SJCRH30 (cell line): ENCODE measurements around the gene CD2AP. TPM values are rescaled to one million over a fixed set of nuclear protein-coding genes. Genes with fewer than 3 reads are reported as not detected.

ENCODE experiments used
- total RNA-seq: library from RNA; depleted of rRNA; stranded (reverse); fragments of >200 nt; shearing (Covaris generic); gene quantifications from 2 replicates; pipeline ENCODE4 v1.2.3, GENCODE V29; 2014; rRNA removed

The CD2AP gene
- total RNA-seq, 1 experiment from 2014 or later = 11.6 TPM

Other genes starting within 250 kb of the CD2AP start
- gene TNFRSF21, start 167.9 kb upstream of the CD2AP start, total RNA-seq = 23.0 and 25.1 TPM in 2 replicates
- not detected in 2 replicates for gene ADGRF4, start 220.8 kb downstream of the CD2AP start, total RNA-seq